T-cell (primary cell): ENCODE measurements around the gene PGC. TPM values are rescaled to one million over a fixed set of nuclear protein-coding genes. Genes with fewer than 3 reads are reported as not detected.

Source experiments
- ATAC-seq, 4 experiments: fragments of 200-7000 bp in 3 of 4; fragments of 150-1000 bp in 1 of 4; cut with Tn5 transposase; replicated peaks in 1 of 4; 1 replicate in 3 of 4; 2 replicates in 1 of 4; pipeline ENCODE4 v1.10.0; 2021; ENCODE audit warnings: moderate library complexity in 3 of 4, mild to moderate bottlenecking in 2 of 4, moderate number of reproducible peaks in 1 of 4
- CTCF ChIA-PET, 2 donors: fragments of 300-600 bp; sonication (Branson Sonifier 250); formaldehyde crosslinking; loops; one replicate each; lab custom pipeline; 2022; ENCODE audit warnings: antibody characterized with exemption in 2 of 2; lab: Charles Lee
- POLR2A ChIA-PET, 2 donors: fragments of 300-600 bp; sonication (Branson Sonifier 250); formaldehyde crosslinking; loops; one replicate each; lab custom pipeline; 2022; ENCODE audit warnings: antibody characterized with exemption in 2 of 2; lab: Charles Lee
- DNase-seq, 35 experiments: peaks; one replicate each; pipeline versions ENCODE4 v3.0.0 to v3.0.0-alpha.2; 2013 to 2023
- H3K27ac ChIP-seq: one replicate; pipeline ENCODE4 v1.5.1; 2013; ENCODE audit warnings: low read length
- H3K27me3 ChIP-seq, 2 experiments: replicated peaks in 1 of 2; 1 replicate in 1 of 2; 2 replicates in 1 of 2; pipeline versions ENCODE4 v1.6.1 to v1.7.0; 2013; ENCODE audit warnings: low read length in 1 of 2, mixed read lengths in 1 of 2; ENCODE audit not compliant: control insufficient read depth in 2 of 2, insufficient read depth in 2 of 2; ENCODE audit errors: extremely low read depth in 1 of 2
- H3K36me3 ChIP-seq, 2 donors: 1 replicate in 1 of 2; 2 replicates in 1 of 2; pipeline versions ENCODE4 v1.6.1 to v1.7.0; 2013; ENCODE audit warnings: low read length in 1 of 2; ENCODE audit not compliant: control insufficient read depth in 2 of 2, insufficient read depth in 1 of 2; ENCODE audit errors: extremely low read depth in 1 of 2
- H3K4me1 ChIP-seq, 2 experiments: 1 replicate in 1 of 2; 2 replicates in 1 of 2; pipeline versions ENCODE4 v1.6.1 to v1.7.0; 2013; ENCODE audit warnings: low read length in 2 of 2, mixed read lengths in 1 of 2; ENCODE audit not compliant: insufficient read depth in 2 of 2, control insufficient read depth in 1 of 2; ENCODE audit errors: extremely low read depth in 1 of 2
- H3K4me3 ChIP-seq, 2 donors: 1 replicate in 1 of 2; 2 replicates in 1 of 2; pipeline versions ENCODE4 v1.5.1 to v1.7.0; 2013; ENCODE audit warnings: mild to moderate bottlenecking in 2 of 2, low read length in 1 of 2, moderate library complexity in 1 of 2; ENCODE audit not compliant: control insufficient read depth in 1 of 2; ENCODE audit errors: extremely low read depth in 1 of 2
- H3K9me3 ChIP-seq: 2 replicates; pipeline ENCODE4 v1.7.0; 2013
- H3K27ac Mint-ChIP-seq, 2 donors: one replicate each; pipeline ENCODE4 v1.8.0; 2020 to 2021; ENCODE audit warnings: mild to moderate bottlenecking in 2 of 2, mixed read lengths in 2 of 2
- H3K27me3 Mint-ChIP-seq, 2 donors: one replicate each; pipeline ENCODE4 v1.8.0; 2021 to 2022; ENCODE audit warnings: mixed read lengths in 2 of 2
- H3K36me3 Mint-ChIP-seq: one replicate; pipeline ENCODE4 v1.8.0; 2021; ENCODE audit warnings: mixed read lengths
- H3K4me1 Mint-ChIP-seq, 3 donors: one replicate each; pipeline ENCODE4 v1.8.0; 2020 to 2022; ENCODE audit warnings: mixed read lengths in 3 of 3, mild to moderate bottlenecking in 1 of 3
- H3K4me3 Mint-ChIP-seq, 3 donors: one replicate each; pipeline ENCODE4 v1.8.0; 2020 to 2022; ENCODE audit warnings: mild to moderate bottlenecking in 3 of 3, mixed read lengths in 3 of 3, moderate library complexity in 3 of 3
- H3K9me3 Mint-ChIP-seq, 3 donors: one replicate each; pipeline ENCODE4 v1.8.0; 2020 to 2022; ENCODE audit warnings: mixed read lengths in 3 of 3
- WGBS: methylation state at CpG from one replicate; pipeline ENCODE4 v1.1.5; 2013; ENCODE audit warnings: missing lambda C conversion rate; ENCODE audit not compliant: insufficient coverage; 5-methylcytosine and 5-hydroxymethylcytosine counted together
- total RNA-seq, 35 experiments: library from RNA in 6 of 35; stranded (reverse) in 6 of 35; fragments of 120-200 nt in 1 of 35; gene quantifications; one replicate each; pipeline versions ENCODE4 v1.2.1 to v1.2.4 and lab custom pipeline; 2013 to 2026

PGC gene
- total RNA-seq, 5 donors from 2014 or later (not counting 1 experiment from before 2014, with no cell fraction given): 0.58 to 0.86 (median 0.70) TPM; not detected in 2

DNA sequence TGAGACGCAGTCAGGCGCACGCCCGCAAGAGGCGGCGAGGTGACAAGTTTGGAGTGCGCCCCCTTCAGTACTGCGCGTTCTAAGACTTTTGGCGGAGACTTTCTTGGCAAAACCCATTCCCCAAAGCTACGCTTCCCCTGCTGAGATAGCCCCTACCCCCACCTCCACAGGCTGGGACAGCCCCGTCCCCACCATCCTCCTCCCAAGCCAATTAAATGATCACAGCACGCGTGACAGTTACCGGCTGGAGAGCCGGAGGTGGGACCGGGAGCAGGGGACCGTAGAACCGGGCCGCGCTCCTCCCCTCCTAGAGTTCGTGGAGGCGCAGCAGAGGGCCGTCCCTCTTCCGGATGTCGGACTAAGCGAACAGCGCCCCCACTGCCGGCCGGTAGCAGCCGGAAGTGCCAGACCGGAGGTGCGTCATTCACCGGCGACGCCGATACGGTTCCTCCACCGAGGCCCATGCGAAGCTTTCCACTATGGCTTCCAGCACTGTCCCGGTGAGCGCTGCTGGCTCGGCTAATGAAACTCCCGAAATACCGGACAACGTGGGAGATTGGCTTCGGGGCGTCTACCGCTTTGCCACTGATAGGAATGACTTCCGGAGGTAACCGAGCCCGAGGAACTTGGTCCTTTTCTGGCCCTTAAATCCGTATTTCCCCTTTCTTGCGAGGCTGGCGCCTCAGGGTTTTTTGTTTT lies 40.2 kb upstream of the PGC start, which contains the start of gene TOMM6:
TSS of gene TOMM6 (plus strand) at position 476 of the 699 bp plus-strand sequence. CDS start at position 480, 4 bp downstream.
- ATAC-seq: peak; percentile 82 to 83 (median 82)
- under 1% methylated on average over 41 of the region's 55 CpGs for WGBS

DNA sequence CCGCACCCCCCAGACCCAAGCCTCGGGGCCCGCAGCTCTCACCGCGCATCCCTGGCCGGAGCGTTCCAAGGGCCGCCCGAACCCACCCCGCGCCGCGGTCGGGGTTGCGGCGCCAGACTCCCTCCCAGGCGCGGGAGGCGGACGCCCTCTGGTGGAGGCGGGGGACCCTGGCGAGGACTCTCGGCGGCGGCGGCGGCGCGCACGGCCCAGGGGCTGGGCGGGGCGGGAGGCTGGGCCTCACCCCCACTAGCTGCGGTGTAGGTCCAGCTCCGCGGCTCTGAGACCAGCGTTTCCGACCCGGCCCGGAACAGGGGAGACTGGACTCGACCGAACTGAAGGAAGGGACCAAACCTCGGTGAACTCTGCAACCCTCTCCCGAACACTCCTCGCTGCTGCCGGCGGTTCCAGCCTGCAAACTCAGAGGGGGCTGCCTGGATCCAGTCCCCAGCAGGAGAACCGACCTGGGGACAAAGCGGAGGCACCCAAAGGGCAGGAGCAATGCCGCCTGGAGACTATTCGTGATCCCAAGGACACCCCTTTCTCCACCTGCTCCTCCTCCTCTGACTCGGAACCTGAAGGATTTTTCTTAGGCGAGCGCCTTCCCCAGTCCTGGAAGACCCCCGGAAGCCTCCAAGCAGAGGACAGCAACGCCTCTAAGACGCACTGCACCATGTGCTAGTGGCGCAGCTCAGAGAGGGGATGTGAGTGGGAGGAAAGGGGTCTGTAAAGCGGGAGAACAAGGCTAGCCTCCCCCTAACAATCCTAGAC lies 39.4 kb upstream of the PGC start:
- POLR2A ChIA-PET: interaction anchor here in 1 of 2 donors (0.5 to 1.8 kb wide), 3 partner anchors 135 to 665 kb away, joined by 6 to 11 read pairs (median 7); partner anchors contain the start of genes BYSL, MED20 and TAF8
- ATAC-seq: peak; percentile 72 to 82 (median 76)
- Mint-ChIP-seq H3K4me1 (peaks cover 8 to 34% (median 16%) of the 10 kb centered on the region in 3 donors), H3K4me3 (peak overlapping the region; percentile 93 to 97 (median 94)), H3K36me3 (peaks cover 13% of the 10 kb centered on the region), H3K9me3 (no peaks in the 10 kb centered on the region), H3K27me3 (no peaks in the 10 kb centered on the region), H3K27ac (peak overlapping the region; percentile 96)
- H3K4me1 ChIP-seq: peaks cover 2 to 18% of the 10 kb centered on the region in 2 experiments
- H3K27ac ChIP-seq: peak overlapping the region; percentile 89
- H3K9me3 ChIP-seq: no peaks in the 10 kb centered on the region
- peak overlapping the region; percentile 72 to 97 for H3K4me3 ChIP-seq
- WGBS: under 1% methylated on average over 48 of the region's 58 CpGs
- H3K36me3 ChIP-seq: peaks cover 4 to 23% of the 10 kb centered on the region in 2 donors
- H3K27me3 ChIP-seq: peaks cover 0 to 6% of the 10 kb centered on the region in 2 experiments
- CTCF ChIA-PET: interaction anchor here (0.5 to 2.5 kb wide), 21 partner anchors 8 to 959 kb away, joined by 3 to 46 read pairs (median 4); partner anchors contain the start of genes BYSL (in 2 of the 2), MED20 (in 2 of the 2), CCND3 (in 1 of the 2) and TAF8 (in 1 of the 2)
- DNase-seq: peak; percentile 61 to 93 (median 83)

More for the DNA sequence above, 40.2 kb upstream of the PGC start, which contains the start of gene TOMM6:
- Mint-ChIP-seq H3K27ac (peak within 1 kb of the TSS; percentile 96), H3K9me3 (no peaks in the 10 kb centered on the region), H3K27me3 (no peaks in the 10 kb centered on the region), H3K4me3 (peak within 1 kb of the TSS; percentile 93 to 97 (median 94)), H3K4me1 (peaks cover 8 to 31% (median 16%) of the 10 kb centered on the region in 3 donors), H3K36me3 (peaks cover 15% of the 10 kb centered on the region)
- peaks cover 0 to 3% of the 10 kb centered on the region in 2 experiments for H3K27me3 ChIP-seq
- ChIA-PET CTCF (interaction anchor here (0.8 to 2.5 kb wide), 16 partner anchors 9 to 776 kb away, joined by 3 to 46 read pairs (median 8); partner anchors contain the start of genes BYSL (in 2 of the 2), MED20 (in 2 of the 2), TAF8 (in 1 of the 2) and USP49 (in 1 of the 2)), POLR2A (interaction anchor here (0.5 to 1.8 kb wide), 6 partner anchors 117 to 1228 kb away, joined by 3 to 11 read pairs (median 6); partner anchors contain the start of genes BYSL (in 1 of the 2), MED20 (in 1 of the 2) and TAF8 (in 1 of the 2))
- peaks cover 2 to 18% of the 10 kb centered on the region in 2 experiments for H3K4me1 ChIP-seq
- peak within 1 kb of the TSS; percentile 72 to 97 for H3K4me3 ChIP-seq
- H3K27ac ChIP-seq: peak within 1 kb of the TSS; percentile 89
- peak; percentile 86 to 97 (median 93) for DNase-seq
- H3K9me3 ChIP-seq: no peaks in the 10 kb centered on the region
- peaks cover 4 to 28% of the 10 kb centered on the region in 2 donors for H3K36me3 ChIP-seq

DNA sequence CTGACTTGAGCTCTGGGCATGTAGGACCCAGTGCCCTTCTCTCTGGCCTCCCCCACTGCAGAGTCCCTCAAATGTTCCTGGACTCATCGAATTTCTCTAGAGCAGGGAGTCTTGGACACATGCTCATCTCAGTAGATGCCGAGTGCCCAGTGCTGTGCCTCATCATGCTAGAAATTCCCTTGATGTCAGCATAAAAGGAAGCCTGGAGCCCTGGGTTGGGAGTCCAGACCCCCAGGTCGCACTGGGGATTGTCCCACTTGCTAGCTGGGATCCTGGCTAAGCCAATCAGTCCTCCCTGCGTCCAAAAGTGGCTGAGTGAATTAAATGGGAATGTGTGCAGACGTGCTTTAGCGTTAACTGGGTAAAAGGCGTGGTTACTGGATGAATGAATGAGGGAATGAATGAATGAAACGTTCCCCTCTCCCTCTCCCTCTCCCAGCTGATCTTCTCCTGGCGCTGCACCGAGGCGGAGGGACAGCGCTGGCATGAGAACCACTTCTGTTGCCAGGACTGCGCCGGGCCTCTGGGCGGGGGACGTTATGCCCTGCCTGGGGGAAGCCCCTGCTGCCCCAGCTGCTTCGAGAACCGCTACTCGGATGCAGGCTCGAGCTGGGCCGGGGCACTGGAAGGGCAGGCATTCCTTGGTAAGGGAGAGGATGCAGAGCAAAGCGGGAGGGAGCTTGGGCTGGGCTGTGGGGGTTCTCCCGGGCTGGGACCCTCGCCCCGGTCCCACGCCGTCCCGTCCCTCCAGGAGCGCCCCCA lies 38.7 kb upstream of the PGC start:
- H3K9me3 ChIP-seq: no peaks in the 10 kb centered on the region
- Mint-ChIP-seq H3K4me1 (peaks cover 14 to 40% (median 20%) of the 10 kb centered on the region in 3 donors), H3K27ac (peak overlapping the region in 1 of 2 donors; percentile 75), H3K36me3 (peaks cover 10% of the 10 kb centered on the region), H3K4me3 (peak overlapping the region; percentile 93 to 97 (median 94)), H3K9me3 (no peaks in the 10 kb centered on the region), H3K27me3 (peaks cover 4% of the 10 kb centered on the region in 2 donors)
- ATAC-seq (no peak), DNase-seq (no peak)
- peaks cover 0 to 14% of the 10 kb centered on the region in 2 experiments for H3K27me3 ChIP-seq
- H3K27ac ChIP-seq: no peak overlapping the region
- peak overlapping the region; percentile 24 to 29 for H3K4me3 ChIP-seq
- CTCF ChIA-PET: interaction anchor here in 1 of 2 donors (0.6 to 2.5 kb wide), 12 partner anchors 9 to 779 kb away, joined by 3 to 46 read pairs (median 3); partner anchors contain the start of genes BYSL and MED20
- POLR2A ChIA-PET: no interaction called here
- 48% methylated on average over 14 of the region's 29 CpGs for WGBS
- H3K36me3 ChIP-seq: peaks cover 4 to 20% of the 10 kb centered on the region in 2 donors
- H3K4me1 ChIP-seq: peaks cover 5 to 24% of the 10 kb centered on the region in 2 experiments

DNA sequence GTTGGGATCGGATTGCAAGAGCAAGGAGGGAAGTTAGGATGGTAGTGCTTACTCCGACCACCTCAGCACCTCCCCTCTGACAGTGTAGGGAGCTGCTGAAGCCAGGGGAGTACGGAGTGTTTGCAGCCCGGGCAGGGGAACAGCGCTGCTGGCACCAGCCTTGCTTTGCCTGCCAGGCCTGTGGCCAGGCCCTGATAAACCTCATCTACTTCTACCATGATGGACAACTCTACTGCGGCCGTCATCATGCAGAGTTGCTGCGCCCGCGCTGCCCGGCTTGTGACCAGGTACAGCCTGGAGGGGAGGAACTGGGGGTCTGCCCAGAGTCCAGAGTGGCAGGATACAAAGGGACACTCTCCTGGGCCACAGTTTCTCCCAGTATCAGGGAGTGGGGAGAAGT lies 38.1 kb upstream of the PGC start:
- WGBS: 100% methylated on average over 1 of the region's 11 CpGs
- H3K27ac ChIP-seq: no peak overlapping the region
- H3K4me1 Mint-ChIP-seq: peaks cover 14 to 41% (median 21%) of the 10 kb centered on the region in 3 donors

DNA sequence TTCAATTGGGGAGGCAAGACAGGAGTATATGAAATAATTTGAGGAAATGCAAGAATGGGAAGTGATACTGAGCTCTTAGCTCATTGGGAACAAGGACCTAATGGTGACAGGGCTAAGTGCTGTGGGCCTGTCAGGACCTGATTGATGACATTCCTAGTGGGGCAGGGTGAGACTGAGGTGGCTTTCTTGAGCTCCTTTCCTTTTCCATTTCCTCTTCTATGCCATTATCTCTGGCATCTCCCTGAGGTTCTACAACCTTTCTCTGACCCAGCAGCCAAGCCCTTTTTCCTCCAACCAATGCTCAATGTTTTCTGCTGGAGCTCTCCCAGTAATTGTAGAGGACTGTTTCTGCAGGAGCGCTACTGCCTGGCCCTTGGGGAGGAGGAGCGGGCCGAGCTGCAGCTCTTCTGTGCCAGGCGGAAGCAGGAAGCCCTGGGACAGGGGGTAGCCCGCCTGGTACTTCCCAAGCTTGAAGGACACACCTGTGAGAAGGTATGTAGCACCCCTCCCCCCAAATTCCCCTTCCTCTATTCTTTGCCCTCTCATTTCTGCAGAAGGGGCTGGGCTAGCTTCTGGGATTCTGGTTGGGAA lies 37.5 kb upstream of the PGC start:
- H3K27ac ChIP-seq: no peak overlapping the region
- peaks cover 3% of the 10 kb centered on the region for H3K36me3 Mint-ChIP-seq
- WGBS: 100% methylated on average over 1 of the region's 5 CpGs
- peaks cover 8 to 39% (median 21%) of the 10 kb centered on the region in 3 donors for H3K4me1 Mint-ChIP-seq
- CTCF ChIA-PET: interaction anchor here in 1 of 2 donors (0.7 to 1.4 kb wide), 6 partner anchors 69 to 430 kb away, joined by 3 to 5 read pairs (median 4); partner anchors contain the start of gene BYSL
- H3K4me3 ChIP-seq: no peak overlapping the region
- ATAC-seq (no peak), DNase-seq (no peak)
- no peak overlapping the region for H3K27ac Mint-ChIP-seq
- peaks cover 5% of the 10 kb centered on the region in 2 donors for H3K27me3 Mint-ChIP-seq
- POLR2A ChIA-PET: interaction anchor here in 1 of 2 donors (0.7 kb wide), 1 partner anchor 260 kb away, joined by 3 read pairs; no protein-coding TSS in a partner anchor
- H3K9me3 ChIP-seq: no peaks in the 10 kb centered on the region
- peaks cover 0 to 21% of the 10 kb centered on the region in 2 experiments for H3K27me3 ChIP-seq
- H3K4me1 ChIP-seq: peaks cover 6 to 33% of the 10 kb centered on the region in 2 experiments
- H3K4me3 Mint-ChIP-seq: peak overlapping the region; percentile 66 to 94 (median 93)
- H3K9me3 Mint-ChIP-seq: no peaks in the 10 kb centered on the region
- H3K36me3 ChIP-seq: peaks cover 4 to 8% of the 10 kb centered on the region in 2 donors

More for the DNA sequence above, 38.1 kb upstream of the PGC start:
- ChIA-PET CTCF (interaction anchor here in 1 of 2 donors (0.7 to 1.4 kb wide), 3 partner anchors 70 to 183 kb away, joined by 3 to 4 read pairs (median 3); partner anchors contain the start of gene BYSL), POLR2A (no interaction called here)
- no peak overlapping the region for H3K27ac Mint-ChIP-seq
- DNase-seq (no peak), ATAC-seq (no peak)
- H3K4me3 Mint-ChIP-seq: peak overlapping the region; percentile 93 to 97 (median 94)
- peaks cover 6 to 29% of the 10 kb centered on the region in 2 experiments for H3K4me1 ChIP-seq
- H3K36me3 Mint-ChIP-seq: peaks cover 9% of the 10 kb centered on the region
- peaks cover 0 to 19% of the 10 kb centered on the region in 2 experiments for H3K27me3 ChIP-seq
- H3K4me3 ChIP-seq: no peak overlapping the region
- peaks cover 4 to 14% of the 10 kb centered on the region in 2 donors for H3K36me3 ChIP-seq
- no peaks in the 10 kb centered on the region for H3K9me3 ChIP-seq
- peaks cover 5% of the 10 kb centered on the region in 2 donors for H3K27me3 Mint-ChIP-seq
- no peaks in the 10 kb centered on the region for H3K9me3 Mint-ChIP-seq
